Stimulated activated CD8-positive, alpha-beta memory T cell treated with anti-CD3 and anti-CD28 coated beads, Interleukin-15, amount 100 ng/mL, for 48 hours (primary cell): ENCODE measurements around the gene LMOD3.

Source experiments
- DNase-seq, 2 donors: peaks; one replicate each; pipeline ENCODE4 v3.0.0-alpha.2; 2020; ENCODE audit warnings: low read depth in 2 of 2

The LMOD3 gene

GRCh38 chr3:69122403-69122802 is at the start of gene LMOD3:
TSS of gene LMOD3 (minus strand) at chr3:69122595. CDS start at chr3:69122386, 209 bp downstream.
- DNase-seq, result no peak

DNA sequence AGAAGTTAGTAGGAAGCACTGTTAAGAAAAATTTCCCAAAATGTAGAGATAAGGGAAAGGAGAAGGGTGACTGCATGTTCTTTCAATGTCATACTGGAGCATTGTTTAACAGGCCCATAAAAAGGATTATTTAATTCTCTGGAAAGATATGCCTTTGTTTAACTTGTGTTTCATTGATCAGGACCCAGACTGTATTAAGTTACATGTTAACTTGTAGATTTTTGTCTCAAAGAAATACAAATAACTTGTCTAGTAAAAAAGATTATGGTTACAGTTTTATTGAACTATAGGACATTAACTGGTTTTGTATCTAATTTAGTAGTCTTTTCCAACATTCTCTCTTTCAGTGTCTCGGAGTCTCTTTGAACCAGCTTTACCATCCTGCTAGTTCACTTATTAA is 49.7 kb upstream of the LMOD3 start:
- DNase-seq, result no peak

- DNase-seq, result no peak
Measured at GRCh38 chr3:69166446-69166845, 44.1 kb upstream of the LMOD3 start.

GRCh38 chr3:69165744-69166143 is 43.3 kb upstream of the LMOD3 start:
- no peak for DNase-seq

DNA sequence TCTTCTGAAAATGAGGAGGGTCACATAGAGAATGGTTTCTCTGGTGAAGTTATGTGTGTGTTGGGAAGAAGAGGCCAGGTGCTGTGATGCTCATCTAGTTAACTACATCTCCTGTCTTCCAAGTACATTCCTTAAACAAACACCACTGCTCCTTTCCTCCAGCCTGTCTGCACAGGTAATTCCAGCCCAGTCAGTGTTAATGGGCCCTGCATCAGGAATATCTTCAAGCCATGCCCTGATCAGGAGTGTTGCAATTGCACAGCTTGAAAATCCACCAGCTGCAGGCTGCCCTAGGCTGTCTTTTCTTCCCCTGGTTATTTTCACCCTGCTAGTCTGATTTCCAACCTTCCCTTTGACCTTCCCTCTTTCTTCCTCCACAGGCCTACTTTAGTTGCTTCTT is 41.9 kb upstream of the LMOD3 start:
- DNase-seq, result no peak

- DNase-seq, result no peak
Measured at GRCh38 chr3:69162308-69162980, 40.0 kb upstream of the LMOD3 start.

DNA sequence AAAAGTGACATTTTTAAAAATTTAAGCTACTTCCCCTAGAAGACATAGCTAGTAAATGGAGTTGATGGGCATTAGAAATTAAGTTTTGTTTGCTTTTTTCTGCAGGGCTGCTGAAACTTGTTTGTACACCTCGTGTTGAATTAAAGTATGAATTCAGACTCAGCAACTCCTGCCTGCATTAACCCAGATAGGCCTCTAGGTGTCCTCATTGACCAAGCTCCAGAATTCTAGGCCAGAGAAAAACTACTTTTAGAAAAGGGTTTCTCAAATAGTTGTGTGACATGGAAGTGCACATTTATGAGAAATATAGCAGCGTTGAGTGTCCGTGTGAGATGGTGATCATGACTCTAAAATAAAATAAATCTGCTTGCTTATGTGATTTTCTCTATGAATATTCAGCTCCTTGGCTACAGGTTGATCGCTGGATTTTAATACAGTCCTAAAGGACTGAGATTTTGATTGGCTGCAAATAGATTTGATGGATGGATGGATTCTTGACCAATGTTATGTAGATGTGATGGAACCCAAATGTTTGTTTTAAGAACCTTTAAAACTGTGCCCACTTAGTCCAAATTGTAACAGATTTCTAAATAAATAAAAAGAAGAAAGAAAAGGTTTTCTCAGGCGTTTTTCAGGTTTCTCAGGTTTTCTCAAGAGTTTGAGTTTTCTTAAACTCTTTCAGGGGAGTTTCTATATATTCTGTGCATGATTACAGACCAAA is 39.4 kb upstream of the LMOD3 start:
- peak in 1 of 2 donors; percentile 7 for DNase-seq

- DNase-seq, result no peak
Measured at GRCh38 chr3:69160525-69160924, 38.1 kb upstream of the LMOD3 start.

DNA sequence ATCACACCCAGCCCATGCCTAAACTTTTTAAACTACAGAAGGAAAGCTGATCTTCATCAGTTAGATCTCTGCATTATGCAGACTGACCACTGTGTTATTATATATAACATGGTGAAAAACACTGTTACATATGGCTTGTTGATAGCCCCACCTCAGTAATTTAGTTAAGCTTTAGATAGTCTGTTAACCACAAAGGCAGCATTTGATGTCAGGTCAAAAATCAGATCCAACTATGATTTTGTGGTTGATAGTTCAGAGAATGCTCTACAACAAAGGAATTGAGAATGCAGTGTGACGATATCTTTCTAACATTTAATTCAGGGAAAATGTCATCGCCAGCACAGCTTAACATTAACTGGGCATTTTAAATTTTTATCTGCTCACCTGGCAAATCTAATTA is 37.7 kb upstream of the LMOD3 start:
- DNase-seq, result no peak

- DNase-seq, result no peak
Measured at GRCh38 chr3:69149586-69149985, 27.2 kb upstream of the LMOD3 start.

DNA sequence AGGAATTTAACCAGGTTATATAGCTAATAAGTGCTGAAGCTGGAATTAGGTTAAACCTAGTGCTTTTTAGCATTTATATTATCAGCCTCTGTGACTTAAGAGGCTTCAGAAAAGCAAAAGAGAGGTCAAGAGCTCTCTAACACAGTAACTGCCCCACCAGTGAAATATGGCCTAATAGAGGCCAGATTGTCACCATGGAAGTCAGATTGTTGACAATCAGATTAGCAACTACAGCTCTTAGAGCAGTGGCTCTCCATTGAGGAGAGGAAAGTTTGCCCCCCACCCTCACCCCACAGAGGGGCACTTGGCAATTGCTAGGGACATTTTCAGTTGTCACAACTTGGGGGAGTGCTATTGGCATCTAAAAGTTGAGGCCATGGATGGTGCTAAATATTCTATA is 23.3 kb upstream of the LMOD3 start:
- no peak for DNase-seq

DNA sequence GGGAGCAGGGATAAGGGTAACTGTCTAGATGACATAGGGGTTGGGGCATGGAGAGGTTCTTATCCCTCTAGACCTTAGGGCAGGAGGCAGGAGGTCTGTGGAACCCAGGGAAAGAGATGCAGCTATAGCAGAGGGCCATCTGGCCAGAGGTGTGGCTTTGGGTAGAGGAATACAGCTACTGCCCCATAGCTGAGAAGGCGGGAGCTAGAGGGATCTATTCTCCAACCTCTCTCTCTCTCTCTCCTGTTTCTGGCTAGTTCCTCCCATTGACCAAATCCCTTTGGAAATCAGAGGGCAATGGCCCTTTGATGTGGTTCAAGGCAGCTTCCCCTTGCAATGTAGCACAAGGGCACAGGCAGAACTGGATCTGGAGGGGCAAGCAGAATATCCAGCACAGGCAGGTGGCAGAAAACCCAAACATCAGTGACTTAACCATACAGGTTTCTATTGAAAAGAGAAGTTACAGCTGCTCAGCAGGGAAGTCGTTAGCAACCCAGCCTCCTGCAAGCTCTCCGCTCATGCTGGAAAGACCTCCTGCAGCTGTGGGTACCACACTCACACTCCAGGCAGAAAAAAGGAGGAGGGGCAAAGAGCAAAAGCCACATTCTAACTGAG is 22.3 kb upstream of the LMOD3 start:
- DNase-seq, result no peak

DNA sequence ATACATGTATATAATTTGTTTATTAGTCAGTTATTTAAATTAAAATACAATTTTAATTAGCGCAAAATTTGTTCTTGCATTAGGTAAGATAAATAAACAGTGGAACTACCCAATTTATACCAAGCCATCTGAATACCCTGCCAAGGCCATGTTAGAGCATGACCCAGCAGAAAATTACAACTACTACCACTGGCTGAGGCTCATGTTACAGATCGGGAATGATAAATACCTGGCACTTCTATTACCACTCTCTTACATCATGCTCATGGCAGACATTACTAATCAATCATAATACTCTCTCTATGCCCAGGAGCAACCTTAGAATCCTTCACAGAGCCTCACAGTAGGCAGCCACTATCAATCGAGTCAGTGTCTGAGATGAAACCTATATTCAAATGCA is 21.2 kb upstream of the LMOD3 start:
- DNase-seq, result no peak

DNA sequence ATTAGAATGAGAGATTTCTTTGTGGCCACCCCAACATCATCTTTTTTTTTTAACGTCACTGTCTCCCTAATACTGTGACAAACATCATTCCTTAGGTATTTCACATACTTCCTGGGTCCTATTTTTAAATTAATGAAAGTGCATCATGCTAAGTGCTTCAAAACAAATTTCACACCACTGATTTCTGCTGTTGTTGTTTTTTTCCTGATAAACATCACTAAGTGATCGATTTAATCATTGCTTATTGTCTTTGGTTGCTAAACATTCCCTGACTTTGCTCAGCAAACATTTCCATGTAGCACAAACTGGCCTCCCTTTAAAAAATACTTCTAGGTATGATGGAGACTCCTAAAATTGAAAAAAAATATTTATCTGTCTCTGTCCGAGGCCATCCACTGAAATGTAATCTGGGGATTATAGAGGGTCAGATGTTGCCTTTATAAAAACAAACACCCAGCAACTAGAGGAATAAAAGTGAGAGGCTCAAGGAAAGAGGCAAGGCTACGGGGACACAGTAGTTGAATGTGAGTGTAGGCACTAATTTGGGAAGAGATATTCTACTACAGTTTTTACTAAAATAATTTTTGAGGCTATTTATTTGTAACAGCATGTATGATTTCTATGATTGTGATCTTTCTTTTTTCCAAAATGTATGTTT is 20.5 kb upstream of the LMOD3 start:
- DNase-seq, result no peak

GRCh38 chr3:69142090-69142489 is 19.7 kb upstream of the LMOD3 start:
- no peak for DNase-seq

GRCh38 chr3:69141313-69141712 is 18.9 kb upstream of the LMOD3 start:
- no peak for DNase-seq

DNA sequence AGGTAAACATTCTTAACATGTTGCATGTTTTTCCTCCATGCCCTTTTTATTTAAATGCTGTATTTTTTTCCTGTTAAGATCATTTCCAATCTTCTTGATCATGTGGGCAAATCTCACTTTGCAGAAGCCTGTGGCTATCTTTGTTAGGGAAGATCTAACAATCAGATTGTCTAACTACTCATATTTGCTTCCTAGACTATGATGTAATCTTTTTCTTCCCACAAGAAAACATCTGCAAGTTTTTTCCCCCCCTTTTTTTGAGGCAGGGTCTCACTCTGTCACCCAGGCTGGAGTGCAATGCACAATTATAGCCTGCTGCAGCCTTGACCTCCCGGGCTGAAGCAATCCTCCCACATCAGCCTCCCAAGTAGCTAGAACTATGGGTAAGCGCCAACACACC is 15.0 kb upstream of the LMOD3 start:
- no peak for DNase-seq

GRCh38 chr3:69137005-69137404 is 14.6 kb upstream of the LMOD3 start:
- DNase-seq, result no peak

DNA sequence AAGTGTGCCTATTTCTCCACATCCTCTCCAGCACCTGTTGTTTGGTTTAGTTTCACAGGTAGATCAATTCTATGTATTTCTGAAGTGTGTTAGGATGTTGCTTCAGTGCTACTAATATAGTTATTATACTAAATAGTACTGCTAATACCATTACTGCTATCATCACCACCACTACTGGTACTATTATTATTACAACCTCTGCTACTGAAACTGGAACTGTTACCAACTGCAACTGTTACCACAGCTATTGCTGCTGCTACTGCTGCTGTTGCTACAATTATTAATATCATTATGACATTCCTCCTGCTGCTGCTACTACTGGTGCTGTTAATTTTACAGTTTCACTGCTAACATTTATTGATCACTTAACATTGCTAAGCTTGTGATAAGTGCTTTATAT is 8.3 kb upstream of the LMOD3 start:
- DNase-seq, result no peak

DNA sequence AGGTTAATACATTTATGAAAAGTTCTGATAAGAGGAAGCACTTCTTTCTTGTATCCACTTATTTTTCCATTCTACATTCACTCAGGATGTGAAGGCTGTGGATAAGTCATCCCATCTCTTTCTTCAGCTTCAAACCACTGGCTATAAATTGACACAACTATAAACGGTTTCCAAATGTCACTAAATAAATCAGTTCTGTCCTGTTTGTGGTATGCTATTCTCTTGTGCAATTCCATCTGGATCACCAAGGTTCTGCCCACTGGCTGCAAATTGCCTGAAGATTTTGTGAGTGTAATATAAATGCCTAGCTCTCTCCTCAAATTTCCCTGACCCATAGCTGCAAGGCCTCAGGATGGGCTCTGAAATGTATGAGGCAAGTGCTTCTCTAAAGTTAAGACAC is 7.1 kb upstream of the LMOD3 start:
- no peak for DNase-seq

DNA sequence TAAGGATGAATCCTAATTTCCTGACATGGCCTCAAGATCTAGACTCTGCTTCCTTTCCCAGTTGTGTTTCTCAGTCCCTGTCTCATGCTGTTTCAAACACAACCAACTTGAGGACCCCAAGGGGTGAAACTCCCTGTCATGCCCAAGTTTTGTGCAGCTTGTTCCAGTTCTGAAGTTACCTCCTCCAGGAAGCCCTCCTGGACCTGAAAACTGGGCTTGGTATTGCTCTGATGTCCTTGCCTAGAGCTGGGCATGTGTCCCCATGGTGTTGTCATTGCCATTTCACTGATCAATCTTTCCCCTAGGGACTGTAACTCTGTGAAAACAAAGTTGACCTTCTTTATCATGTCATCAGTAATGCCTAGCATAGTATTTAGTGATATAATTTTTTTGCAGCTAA is 6.1 kb upstream of the LMOD3 start:
- DNase-seq, result no peak

GRCh38 chr3:69126999-69127398 is 4.6 kb upstream of the LMOD3 start:
- DNase-seq, result no peak

- no peak for DNase-seq
Measured at GRCh38 chr3:69126216-69126615, 3.8 kb upstream of the LMOD3 start.
